Measurements from ENCODE around the gene RNF224.
A peak's percentile ranks its signal among the peaks of the same experiment; 100 is the strongest.

The RNF224 gene

DNA sequence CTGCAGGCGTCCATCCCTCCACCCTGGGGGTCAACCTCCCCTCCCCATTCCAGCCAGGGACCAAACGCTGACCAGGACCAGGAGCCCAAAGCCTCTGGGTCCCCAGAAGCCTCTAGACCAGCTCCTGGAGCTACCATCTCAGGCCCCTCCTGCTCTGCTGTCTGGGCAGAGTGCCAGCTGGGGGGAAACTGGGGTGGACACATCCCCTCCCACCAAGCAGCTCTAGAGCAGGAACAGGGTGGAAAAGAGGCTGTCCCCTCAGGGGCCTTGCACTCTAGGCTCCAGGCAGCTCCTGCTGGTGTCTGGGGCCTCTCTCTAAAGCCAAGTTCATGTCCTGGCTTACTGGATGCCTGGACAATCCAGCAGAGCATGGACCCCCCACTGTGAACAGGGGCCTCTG lies 34.4 kb upstream of the RNF224 start:
- DNase-seq: peak; percentile 44

GRCh38 chr9:137193771-137194170 lies 33.5 kb upstream of the RNF224 start:
- no peak for DNase-seq

- DNase-seq: no peak
Measured at GRCh38 chr9:137194388-137194787, 32.9 kb upstream of the RNF224 start.

DNA sequence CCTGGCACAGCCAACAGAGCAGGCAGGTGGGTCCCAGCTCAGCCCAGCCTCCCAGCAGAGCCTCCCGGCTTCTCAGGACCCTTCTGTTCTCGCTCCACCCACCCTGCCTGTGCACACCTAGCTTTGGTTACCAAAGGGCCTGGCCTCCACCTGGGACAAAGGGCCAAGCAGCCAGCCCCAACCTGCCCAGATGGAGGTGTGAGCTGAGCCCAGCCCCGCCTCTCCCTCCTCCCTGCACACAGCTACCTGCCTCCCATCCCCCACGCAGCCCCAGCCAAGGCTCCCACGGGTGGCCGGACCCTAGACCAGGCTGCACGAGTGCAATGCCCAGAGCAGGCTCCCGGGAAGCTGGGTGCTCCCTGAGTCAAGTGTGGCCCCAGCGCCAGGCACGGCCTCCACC lies 32.4 kb upstream of the RNF224 start:
- DNase-seq: peak; percentile 84

DNA sequence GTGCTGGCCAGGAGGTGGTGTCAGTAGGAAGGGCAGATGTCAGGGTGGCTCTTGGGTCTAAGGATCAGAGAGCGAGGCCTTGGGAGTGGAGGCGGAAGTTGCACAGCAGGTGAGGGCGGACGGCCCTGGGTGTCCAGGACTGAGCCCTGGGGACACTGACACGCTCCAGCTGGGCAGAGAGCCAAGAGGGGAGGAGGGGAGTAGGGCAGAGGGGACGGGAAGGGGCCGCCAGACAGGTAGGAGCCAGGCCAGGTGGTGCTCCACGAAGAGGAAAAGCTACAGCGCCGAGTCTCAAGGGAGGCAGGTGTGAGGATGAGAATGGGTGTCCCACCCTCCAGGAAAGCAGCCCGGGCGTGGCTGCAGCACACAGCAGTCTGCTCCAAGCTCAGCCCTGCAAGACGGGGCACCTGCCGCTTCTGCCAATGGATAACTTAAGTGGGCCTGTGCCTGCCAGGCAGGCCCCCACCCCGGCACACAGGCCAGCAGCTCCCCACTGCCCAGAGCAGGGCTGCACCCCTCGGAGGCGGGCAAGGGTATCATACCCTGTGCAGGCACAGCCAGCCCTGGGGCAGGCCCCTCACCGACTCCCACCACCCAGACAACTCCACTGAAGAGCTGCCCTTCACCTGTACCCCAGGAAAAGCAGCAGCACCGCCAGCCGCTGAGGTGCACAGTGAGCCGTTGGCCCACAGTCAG lies 31.6 kb upstream of the RNF224 start:
- DNase-seq: peak; percentile 99

DNA sequence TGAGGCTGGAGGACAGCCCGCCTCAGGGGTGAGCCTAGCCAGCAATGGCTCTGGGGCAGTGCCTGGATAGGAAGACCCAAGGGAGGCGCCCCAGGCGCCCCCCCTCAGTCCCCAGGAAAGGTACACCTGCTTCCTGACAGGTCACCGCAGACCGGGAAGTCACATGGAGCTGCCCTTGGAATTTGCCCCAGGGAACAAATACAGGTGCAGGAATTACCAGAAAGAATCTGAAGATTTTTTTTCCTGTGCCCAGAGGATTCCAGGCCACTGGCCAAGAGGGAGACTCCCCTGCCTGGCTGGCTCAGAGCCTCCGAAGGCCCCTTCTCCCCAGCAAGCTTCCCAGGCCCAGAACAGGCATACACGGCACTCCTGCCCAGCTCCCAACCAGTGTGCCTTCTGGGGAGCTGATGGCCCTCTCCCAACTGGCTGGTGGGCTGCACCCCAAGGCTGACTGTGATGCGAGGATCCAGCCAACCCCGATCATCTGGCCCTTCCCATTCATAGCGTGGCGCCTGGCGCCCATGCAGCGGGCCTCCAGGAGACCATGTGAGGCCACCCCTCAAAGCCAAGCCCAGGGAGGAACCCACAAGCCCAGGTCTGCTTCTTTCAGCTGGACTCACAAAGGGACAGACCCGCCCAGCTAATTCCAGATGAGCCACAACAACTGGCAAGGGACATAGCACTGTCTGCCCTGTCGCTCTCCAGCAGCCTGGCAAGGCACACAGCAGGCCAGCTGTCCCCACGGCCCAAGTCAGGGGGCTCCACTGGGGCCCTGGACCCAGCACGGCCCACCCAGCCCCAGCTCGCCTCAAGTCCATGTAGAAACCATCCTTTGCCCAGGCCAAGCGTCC lies 29.0 kb upstream of the RNF224 start:
- DNase-seq: no peak

DNA sequence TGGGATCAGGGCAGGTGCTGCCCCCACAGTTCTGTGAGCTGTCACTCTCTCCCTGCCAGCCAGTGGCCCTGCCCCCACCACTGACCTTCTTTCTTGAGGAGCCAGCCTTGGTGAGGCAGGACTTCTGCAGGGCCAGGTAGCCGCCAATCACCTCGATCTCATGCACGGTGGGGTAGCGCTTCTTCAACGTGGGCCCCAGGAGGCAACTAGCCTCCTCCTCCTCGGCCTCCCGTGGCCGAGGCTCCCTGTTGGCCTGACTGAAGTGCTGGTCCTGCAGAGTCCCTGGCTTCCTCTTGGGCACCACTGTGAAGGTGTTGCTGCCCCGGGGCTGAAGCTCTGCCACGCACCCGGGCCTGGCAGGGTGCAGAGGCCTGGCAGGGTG lies 28.4 kb upstream of the RNF224 start:
- no peak for DNase-seq

GRCh38 chr9:137199411-137200121 lies 27.7 kb upstream of the RNF224 start:
- no peak for DNase-seq

- DNase-seq: peak; percentile 100
Measured at GRCh38 chr9:137200311-137201204, 26.7 kb upstream of the RNF224 start, which contains the start of gene TPRN. TSS of gene TPRN (minus strand) at chr9:137200741. CDS start at chr9:137200711, 30 bp downstream.

GRCh38 chr9:137201205-137201868 lies 26.0 kb upstream of the RNF224 start:
- no peak for DNase-seq

DNA sequence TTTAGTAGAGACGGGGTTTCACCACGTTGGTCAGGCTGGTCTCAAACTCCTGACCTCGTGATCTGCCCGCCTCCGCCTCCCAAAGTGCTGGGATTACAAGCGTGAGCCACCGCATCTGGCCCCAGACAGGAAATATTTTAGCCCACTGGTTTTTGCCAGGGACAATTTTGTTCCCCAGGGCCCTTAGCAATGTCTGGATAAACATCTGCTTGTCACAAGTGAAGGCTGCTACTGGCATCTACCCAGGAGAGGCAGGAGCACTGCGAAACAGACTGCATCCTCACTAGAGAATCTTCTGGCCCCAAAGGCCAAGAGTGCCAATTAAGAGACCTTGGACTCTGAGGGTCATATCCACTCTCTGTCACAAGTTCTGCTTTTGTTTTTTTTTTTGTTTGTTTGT lies 24.3 kb upstream of the RNF224 start:
- DNase-seq: no peak

DNA sequence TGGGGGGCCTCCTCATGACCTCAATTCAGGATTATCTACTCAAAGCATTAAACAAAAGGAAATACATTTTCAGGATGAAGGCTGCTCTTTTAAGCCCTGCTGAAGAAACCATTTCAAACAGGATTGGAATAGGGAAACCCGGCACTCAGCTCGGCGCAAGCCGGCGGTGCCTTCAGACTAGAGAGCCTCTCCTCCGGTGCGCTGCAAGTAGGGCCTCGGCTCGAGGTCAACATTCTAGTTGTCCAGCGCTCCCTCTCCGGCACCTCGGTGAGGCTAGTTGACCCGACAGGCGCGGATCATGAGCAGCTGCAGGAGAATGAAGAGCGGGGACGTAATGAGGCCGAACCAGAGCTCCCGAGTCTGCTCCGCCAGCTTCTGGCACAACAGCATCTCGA lies 22.6 kb upstream of the RNF224 start:
- no peak for DNase-seq

DNA sequence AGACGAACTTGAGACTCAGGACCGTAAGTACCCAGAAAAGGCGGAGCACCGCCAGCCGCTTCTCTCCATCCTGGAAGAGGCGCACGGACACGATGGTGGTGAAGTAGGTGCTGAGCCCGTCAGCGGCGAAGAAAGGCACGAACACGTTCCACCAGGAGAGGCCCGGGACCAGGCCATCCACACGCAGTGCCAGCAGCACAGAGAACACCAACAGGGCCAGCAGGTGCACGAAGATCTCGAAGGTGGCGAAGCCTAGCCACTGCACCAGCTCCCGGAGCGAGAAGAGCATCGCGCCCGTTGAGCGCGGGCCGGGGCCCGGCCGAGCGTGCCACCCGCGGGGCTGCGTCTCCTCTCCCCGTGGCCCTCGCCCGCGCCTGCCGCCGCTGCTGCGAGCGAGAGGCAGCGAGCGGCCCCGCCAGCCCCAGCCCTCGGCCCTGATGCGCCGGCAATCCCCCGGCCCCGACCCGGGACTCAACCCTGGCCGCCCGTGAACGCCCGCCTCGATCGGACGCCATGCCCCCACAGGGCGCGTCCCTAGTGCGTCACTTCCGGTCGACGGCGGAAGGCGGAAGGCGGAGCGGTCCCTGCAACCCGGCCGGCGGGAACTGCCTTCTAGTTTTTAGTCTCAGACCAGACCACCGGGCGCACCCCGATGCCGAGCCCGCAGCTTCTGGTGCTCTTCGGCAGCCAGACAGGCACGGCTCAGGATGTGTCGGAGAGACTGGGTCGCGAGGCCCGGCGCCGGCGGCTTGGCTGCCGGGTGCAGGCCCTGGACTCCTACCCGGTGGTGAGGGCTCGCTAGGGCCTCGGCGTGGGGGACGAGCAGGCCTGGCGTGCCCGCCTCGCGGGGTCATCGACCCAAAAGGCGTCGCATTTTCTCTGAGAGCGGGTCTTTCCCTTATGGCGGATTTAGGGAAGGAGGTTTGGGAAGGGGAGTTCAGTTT lies 21.9 kb upstream of the RNF224 start, which contains the start of the genes NDOR1 and TMEM203:
Gene NDOR1 (plus strand): TSS at position 575 of the 944 bp plus-strand sequence. CDS start 78 bp downstream, at position 653.
Gene TMEM203 (minus strand): TSS at position 523 of the 944 bp plus-strand sequence. CDS start 234 bp downstream, at position 289.
- peak; percentile 92 for DNase-seq

GRCh38 chr9:137206602-137207001 lies 20.7 kb upstream of the RNF224 start:
- no peak for DNase-seq

- no peak for DNase-seq
Measured at GRCh38 chr9:137211532-137211931, 15.8 kb upstream of the RNF224 start.

DNA sequence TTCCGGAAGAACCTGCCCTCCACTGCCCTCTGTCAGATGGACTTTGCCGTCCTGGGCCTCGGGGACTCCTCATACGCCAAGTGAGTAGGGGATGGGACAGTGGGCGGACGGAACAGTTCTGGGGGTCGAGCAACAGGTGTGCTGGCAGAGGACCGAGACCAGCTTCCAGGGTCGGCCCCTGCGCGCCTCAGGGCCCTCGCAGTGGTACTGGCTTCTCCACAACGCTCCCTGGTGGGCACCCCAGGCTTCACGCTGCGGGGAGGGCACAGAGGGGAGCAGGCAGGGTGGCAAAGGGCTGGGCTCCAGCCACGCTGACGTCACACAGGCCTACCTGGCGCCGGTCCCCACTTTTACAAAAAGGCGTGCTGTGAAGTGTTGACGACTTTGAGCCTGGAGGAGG lies 14.8 kb upstream of the RNF224 start:
- DNase-seq: no peak

GRCh38 chr9:137213160-137214060 lies 13.9 kb upstream of the RNF224 start:
- no peak for DNase-seq

GRCh38 chr9:137214620-137215019 lies 12.7 kb upstream of the RNF224 start:
- DNase-seq: no peak
